Ovary (tissue), 10 donors: ENCODE measurements around the gene MCOLN3. TPM values are rescaled to one million over a fixed set of nuclear protein-coding genes. Genes with fewer than 3 reads are reported as not detected.

Source experiments
- DNase-seq, 5 donors: peaks; one replicate each; pipeline ENCODE4 v3.0.0-alpha.2; 2019 to 2020
- H3K27ac ChIP-seq, 2 donors: fragments of 200-600 bp; one replicate each; pipeline versions ENCODE4 v1.5.1 to v1.8.0; 2019 to 2022
- H3K27me3 ChIP-seq: fragments of 200-600 bp; one replicate; pipeline ENCODE4 v1.8.0; 2022
- H3K36me3 ChIP-seq: fragments of 200-600 bp; sonication (generic); one replicate; pipeline ENCODE4 v1.5.1; 2019
- H3K4me1 ChIP-seq: one replicate; pipeline ENCODE4 v1.8.1; 2013; ENCODE audit warnings: mild to moderate bottlenecking, moderate library complexity; ENCODE audit not compliant: insufficient read depth
- H3K4me3 ChIP-seq: fragments of 200-600 bp; sonication (generic); one replicate; pipeline ENCODE4 v1.5.1; 2017
- H3K9me3 ChIP-seq, 2 donors: fragments of 200-600 bp in 1 of 2; sonication (generic) in 1 of 2; one replicate each; pipeline versions ENCODE4 v1.5.1 to v1.8.1; 2013 to 2019; ENCODE audit warnings: mild to moderate bottlenecking in 1 of 2, moderate library complexity in 1 of 2
- CTCF ChIP-seq, 3 donors: fragments of 450-650 bp in 2 of 3; fragments of 200-600 bp in 1 of 3; IDR thresholded peaks; one replicate each; pipeline versions ENCODE4 v1.5.1 to v1.8.0; 2016 to 2022; ENCODE audit warnings: antibody characterized with exemption in 3 of 3, mild to moderate bottlenecking in 1 of 3
- EP300 ChIP-seq: sonication (generic); formaldehyde crosslinking; IDR thresholded peaks from one replicate; pipeline ENCODE4 v1.6.1; 2017; ENCODE audit warnings: antibody characterized with exemption
- POLR2A ChIP-seq: fragments of 450-650 bp; IDR thresholded peaks from one replicate; pipeline ENCODE4 v1.6.1; 2017; ENCODE audit warnings: antibody characterized with exemption, mild to moderate bottlenecking, moderate library complexity
- WGBS, 3 donors: extraction: QIAGEN DNeasy Blood & Tissue Kit in 1 of 3; methylation state at CpG; one replicate each; pipeline versions ENCODE4 v1.1.5 to v1.1.7; 2013 to 2017; 5-methylcytosine and 5-hydroxymethylcytosine counted together
- intact Hi-C, 4 donors: fragments of 100-400 bp; cut with DNase I; formaldehyde crosslinking; loops; one replicate each; pipeline versions ENCODE4 v1.11.0 to v1.15.1; 2022 to 2023
- long read RNA-seq, 3 donors: library from polyadenylated mRNA in 2 of 3; unstranded in 2 of 3; transcript quantifications; one replicate each; pipeline ENCODE4 v2.0.0 and lab custom pipeline, GENCODE V29; 2021 to 2026
- polyA plus RNA-seq, 2 donors: library from polyadenylated mRNA; stranded (reverse); fragments of 200-250 nt in 1 of 2; fragments of 350-450 nt in 1 of 2; fragmentation: Illumina TruSeq in 1 of 2; extraction: RNeasy Lipid Tissue Mini Kit (QIAGEN cat#74804) in 1 of 2; gene quantifications; one replicate each; pipeline ENCODE4 v1.2.3, GENCODE V29; 2013 to 2014
- total RNA-seq, 7 donors: library from RNA; depleted of rRNA in 2 of 7; stranded (reverse); fragments of >200 nt in 2 of 7; fragmentation: NEBNext Ultra II Directional in 3 of 7; extraction: Animal tissue kit (Norgen Biotek cat#: 25700) in 3 of 7; gene quantifications; one replicate each; pipeline versions ENCODE4 v1.1.0 to v1.2.4, GENCODE V29; 2016 to 2023
- donor health status: DM: no; HTN: no; CAD: no; lungs with moderate emphysema.
- donor health status: DM: no; HTN: no; CAD: no.
- donor health status: Bipolar disorder and iron deficiency.
- donor health status: DM: yes; HTN: yes; CAD: no.
- donor health status: DM: no; HTN: no; CAD: no.
- donor health status: DM: yes; HTN: yes; CAD: no.

The MCOLN3 gene
- total RNA-seq, result 1 to 10 TPM; 2.0 to 8.3 (median 3.7) TPM
- polyA plus RNA-seq, result 1 to 10 TPM in 1 of 2 donors, under 1 TPM in 1; 0.71 to 1.8 TPM
- long read RNA-seq, donor 1, partial matches to known transcripts, result 4 of 17 reads
- long read RNA-seq, donor 1, other reads (novel, unspliced or antisense), result 10 of 17 reads
- long read RNA-seq, donor 2, partial matches to known transcripts, result 0 of 4 reads
- long read RNA-seq, donor 2, other reads (novel, unspliced or antisense), result 0 of 4 reads
- long read RNA-seq, donor 3, partial matches to known transcripts, result 0 of 7 reads
- long read RNA-seq, donor 3, other reads (novel, unspliced or antisense), result 2 of 7 reads

- Histone ChIP-seq H3K27me3 (no peaks in the 10 kb centered on the region), H3K27ac (no peak within 1 kb of the TSS), H3K4me3 (peak within 1 kb of the TSS; percentile 37), H3K4me1 (peaks cover 4% of the 10 kb centered on the region), H3K9me3 (no peaks in the 10 kb centered on the region), H3K36me3 (no peaks in the 10 kb centered on the region)
- intact Hi-C loops, result no loop called here
- TF ChIP-seq POLR2A (no peak), EP300 (no peak), CTCF (IDR thresholded peaks at IDR 0.05) (no peak)
- peak; percentile 23 to 58 (median 30) for DNase-seq
- 3 to 4% (median 4%) methylated on average over 48 to 73 of the region's 73 CpGs for WGBS, 3 donors
Measured at GRCh38 chr1:85048296-85049064, at the start of gene MCOLN3. TSS of gene MCOLN3 (minus strand) at chr1:85048500. CDS start at chr1:85045360, 3,140 bp downstream.

GRCh38 chr1:85093644-85094043 is 45.3 kb upstream of the MCOLN3 start:
- TF ChIP-seq POLR2A (no peak), CTCF (IDR thresholded peaks at IDR 0.05) (no peak), EP300 (no peak)
- Histone ChIP-seq H3K4me1 (no peaks in the 10 kb centered on the region), H3K36me3 (no peaks in the 10 kb centered on the region), H3K9me3 (no peaks in the 10 kb centered on the region), H3K4me3 (no peak overlapping the region), H3K27ac (no peak overlapping the region), H3K27me3 (no peaks in the 10 kb centered on the region)
- intact Hi-C loops, result no loop called here
- no peak for DNase-seq
- 91 to 98% (median 93%) methylated on average over 2 of the region's 2 CpGs for WGBS, 3 donors

GRCh38 chr1:85091671-85092280 is 43.5 kb upstream of the MCOLN3 start:
- no peaks in the 10 kb centered on the region for H3K36me3 ChIP-seq
- H3K4me1 ChIP-seq, result no peaks in the 10 kb centered on the region
- intact Hi-C loops, result no loop called here
- no peaks in the 10 kb centered on the region for H3K27me3 ChIP-seq
- 44 to 46% (median 45%) methylated on average over 11 of the region's 11 CpGs for WGBS, 3 donors
- no peak for DNase-seq
- no peaks in the 10 kb centered on the region for H3K9me3 ChIP-seq
- no peak for TF ChIP-seq POLR2A
- H3K4me3 ChIP-seq, result no peak overlapping the region
- H3K27ac ChIP-seq, result no peak overlapping the region

GRCh38 chr1:85090225-85090624 is 41.9 kb upstream of the MCOLN3 start:
- TF ChIP-seq POLR2A (no peak), EP300 (no peak), CTCF (IDR thresholded peaks at IDR 0.05) (no peak)
- no peak for DNase-seq
- intact Hi-C loops, result no loop called here
- H3K36me3 ChIP-seq, result no peaks in the 10 kb centered on the region
- no peak overlapping the region for H3K4me3 ChIP-seq
- 94 to 96% (median 94%) methylated on average over 1 of the region's 1 CpG for WGBS, 3 donors
- no peaks in the 10 kb centered on the region for H3K27me3 ChIP-seq
- H3K4me1 ChIP-seq, result no peaks in the 10 kb centered on the region
- no peak overlapping the region for H3K27ac ChIP-seq
- no peaks in the 10 kb centered on the region for H3K9me3 ChIP-seq
